Islet of Langerhans (tissue), 1 donor: Measurements from ENCODE around the gene EIF4E2.

Experiments
- FAIRE-seq: peaks from one replicate; lab custom pipeline; 2011; peaks lifted over from hg19 to GRCh38; lab: Jason Lieb, UNC

Gene EIF4E2

DNA sequence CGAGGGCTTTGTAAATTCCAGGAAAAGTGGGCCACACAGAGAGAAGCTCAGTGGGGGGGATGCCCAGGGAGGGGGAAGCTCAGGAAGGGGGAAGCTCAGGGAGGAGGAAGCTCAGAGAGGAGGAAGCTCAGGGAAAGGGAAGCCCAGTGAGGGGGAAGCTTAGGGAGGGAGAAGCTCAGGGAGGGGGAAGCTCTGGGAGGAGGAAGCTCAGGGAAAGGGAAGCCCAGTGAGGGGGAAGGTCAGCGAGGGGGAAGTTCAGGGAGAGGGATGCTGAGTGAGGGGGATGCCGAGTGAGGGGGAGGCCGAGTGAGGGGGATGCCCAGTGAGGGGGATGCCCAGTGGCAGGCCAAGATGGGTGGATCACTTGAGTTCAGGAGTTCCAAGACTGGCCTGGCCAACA, 11.8 kb upstream of the EIF4E2 start:
- no peak for FAIRE-seq

DNA sequence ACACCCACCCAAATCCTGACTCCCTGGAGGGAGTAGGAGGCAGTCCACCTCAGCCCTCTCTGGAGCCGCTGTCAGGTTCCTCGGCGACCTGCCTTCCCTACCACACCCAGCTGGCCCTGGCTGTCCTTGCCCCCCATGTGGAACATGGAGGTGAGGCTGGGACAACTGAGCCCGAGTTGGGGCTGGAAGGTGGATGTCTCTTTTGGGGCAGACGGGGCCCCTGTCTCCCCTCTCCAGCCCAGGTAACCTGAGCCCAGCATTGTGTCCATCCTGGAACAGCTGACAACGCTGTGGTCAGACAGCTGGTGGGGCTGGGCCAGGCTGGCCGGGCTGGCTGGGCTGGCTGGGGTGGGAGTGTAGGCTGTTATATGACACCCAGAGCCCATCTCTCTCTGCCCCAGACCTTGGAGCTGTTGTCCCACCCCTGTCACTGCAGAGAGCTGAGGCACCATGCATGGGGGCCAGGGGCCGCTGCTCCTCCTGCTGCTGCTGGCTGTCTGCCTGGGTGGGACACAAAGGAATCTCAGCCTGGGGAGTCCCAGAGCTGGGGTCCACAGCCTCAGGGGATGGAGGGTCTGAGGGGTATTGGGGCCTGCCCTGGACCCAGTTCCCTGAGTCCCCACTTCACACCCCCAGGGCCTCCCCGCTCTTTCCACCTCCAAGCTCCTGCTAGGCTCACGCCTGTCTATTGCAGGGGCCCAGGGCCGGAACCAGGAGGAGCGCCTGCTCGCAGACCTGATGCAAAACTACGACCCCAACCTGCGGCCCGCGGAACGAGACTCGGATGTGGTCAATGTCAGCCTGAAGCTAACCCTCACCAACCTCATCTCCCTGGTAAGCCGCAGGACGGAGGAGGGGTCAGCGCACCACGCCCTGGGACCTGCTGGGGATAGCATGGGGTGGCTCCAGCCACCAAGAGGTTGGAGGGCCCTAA, 10.9 kb upstream of the EIF4E2 start, which contains the start of gene CHRNG:
TSS of gene CHRNG (plus strand) at position 395 of the 934 bp plus-strand sequence. CDS start at position 451, 56 bp downstream.
- no peak for FAIRE-seq

DNA sequence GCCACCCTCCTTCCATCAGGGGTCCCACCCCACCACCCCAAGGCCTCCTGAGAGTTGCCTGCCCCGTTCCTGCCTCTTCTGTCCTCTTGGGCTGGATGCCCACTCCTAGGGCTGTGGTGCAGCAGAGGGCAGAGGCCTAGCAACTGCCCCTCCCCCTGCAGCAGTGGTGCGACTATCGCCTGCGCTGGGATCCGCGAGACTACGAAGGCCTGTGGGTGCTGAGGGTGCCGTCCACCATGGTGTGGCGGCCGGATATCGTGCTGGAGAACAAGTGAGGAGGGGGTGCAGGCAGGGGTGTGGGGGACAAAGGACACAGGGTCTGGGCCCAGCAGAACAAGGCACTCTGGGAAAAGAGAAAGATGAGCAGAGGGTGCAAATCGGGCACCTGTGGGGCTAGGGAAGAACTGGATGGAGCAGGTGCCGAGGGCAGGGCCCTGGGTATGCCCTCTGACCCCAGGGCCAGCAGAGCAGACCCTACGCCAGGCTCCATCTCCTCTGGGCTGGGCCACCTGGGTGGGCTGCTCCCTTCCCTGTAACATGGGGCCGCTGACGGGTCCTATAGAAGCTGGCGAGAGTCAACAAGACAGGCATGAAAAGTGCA, 9.9 kb upstream of the EIF4E2 start:
- FAIRE-seq, result no peak

DNA sequence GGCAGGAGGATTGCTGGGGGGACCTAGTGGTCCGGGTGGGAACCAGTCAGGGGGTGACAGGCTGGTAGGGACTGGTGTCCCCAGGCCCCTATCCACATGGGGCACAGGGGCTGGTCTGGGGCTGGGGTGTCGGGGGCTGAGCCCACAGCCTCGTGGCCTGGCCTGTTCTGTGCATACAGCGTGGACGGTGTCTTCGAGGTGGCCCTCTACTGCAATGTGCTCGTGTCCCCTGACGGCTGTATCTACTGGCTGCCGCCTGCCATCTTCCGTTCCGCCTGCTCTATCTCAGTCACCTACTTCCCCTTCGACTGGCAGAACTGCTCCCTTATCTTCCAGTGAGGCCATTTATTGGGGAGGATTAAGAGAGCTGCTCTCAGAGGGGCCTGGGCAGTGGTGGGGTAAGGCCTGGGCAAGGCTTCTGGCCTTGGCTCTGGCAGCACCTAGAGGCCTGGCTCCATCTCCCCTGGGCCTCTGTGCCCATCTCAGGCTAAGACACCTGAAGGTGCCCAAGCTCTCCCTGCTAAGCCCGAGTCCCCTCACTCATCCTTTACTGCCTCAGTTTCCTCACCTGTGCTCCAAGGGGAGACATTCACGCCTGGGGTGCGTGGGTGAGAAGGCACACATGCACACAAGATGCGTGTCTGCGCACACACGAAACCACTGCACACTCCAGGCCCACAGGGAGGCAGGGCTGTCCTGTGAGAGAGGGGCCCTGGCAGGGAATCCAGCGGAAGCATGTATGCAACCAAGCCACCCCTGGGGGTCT, 9.1 kb upstream of the EIF4E2 start:
- FAIRE-seq, result no peak

DNA sequence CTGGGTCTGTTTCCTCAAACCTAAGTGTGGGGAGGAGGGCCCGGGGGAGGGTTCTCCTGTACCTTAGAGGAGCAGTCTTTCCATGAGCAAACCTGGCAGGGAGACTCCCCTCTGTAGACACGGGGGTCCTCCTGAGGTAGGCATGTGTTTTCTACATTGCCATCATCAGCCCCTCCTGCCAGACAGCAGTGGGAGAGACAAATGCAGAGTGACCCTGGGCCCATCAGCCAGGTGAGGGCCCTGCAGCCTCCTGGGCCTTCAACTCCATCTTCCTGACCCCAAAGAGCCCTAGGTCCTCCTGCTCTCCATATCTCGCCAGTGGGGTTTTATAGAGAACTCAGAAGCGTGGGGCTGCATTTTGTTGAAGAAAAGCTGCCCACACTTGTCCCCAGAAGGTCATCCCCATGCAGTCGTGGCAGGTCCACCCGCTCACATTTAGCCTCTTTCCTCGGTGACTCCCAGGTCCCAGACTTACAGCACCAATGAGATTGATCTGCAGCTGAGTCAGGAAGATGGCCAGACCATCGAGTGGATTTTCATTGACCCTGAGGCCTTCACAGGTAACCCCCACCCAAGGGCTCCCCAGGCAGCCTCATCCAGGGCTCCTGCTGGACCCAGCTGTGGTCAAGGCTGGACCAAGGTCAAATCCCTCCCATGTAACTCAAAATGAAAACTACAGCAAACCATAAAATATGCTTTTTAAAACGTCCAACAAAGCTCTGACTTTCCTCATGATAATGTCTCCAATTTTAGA, 8.4 kb upstream of the EIF4E2 start:
- FAIRE-seq, result no peak

DNA sequence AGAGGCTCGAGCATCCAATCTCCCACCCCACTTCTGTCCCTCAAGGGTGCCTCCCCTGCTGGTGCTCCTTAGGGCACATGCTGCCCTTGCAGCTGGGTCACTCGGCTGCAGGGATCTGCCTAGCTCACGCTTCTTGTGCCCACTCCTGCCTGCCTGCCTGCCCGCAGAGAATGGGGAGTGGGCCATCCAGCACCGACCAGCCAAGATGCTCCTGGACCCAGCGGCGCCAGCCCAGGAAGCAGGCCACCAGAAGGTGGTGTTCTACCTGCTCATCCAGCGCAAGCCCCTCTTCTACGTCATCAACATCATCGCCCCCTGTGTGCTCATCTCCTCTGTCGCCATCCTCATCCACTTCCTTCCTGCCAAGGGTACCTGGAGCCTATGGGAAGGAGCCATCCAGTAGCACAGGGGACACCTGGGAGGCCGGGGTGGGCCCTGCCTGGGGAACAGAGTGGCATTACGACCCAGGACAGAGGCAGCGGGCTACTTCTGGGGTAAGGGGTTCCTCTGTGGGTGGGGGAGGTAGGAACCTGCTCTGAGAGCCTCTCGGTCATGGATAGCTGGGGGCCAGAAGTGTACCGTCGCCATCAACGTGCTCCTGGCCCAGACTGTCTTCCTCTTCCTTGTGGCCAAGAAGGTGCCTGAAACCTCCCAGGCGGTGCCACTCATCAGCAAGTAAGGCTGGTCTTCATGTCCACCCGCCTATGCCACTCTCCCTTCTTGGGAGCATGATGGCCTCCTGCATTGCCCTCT, 7.6 kb upstream of the EIF4E2 start:
- no peak for FAIRE-seq

DNA sequence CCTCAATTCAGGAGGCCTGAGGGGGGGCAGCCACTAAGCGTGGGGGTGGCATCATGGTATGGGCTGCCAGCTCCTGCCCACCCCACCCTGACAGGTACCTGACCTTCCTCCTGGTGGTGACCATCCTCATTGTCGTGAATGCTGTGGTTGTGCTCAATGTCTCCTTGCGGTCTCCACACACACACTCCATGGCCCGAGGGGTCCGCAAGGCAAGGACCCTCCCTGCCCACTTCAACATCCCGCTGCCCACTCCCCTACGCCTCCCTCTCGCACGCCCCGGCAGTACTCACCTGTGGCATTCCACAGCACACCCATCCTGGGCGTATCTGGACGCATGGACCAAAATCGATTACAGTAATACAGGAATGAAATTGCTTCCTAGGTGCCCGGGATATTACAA, 7.0 kb upstream of the EIF4E2 start:
- FAIRE-seq, result no peak

DNA sequence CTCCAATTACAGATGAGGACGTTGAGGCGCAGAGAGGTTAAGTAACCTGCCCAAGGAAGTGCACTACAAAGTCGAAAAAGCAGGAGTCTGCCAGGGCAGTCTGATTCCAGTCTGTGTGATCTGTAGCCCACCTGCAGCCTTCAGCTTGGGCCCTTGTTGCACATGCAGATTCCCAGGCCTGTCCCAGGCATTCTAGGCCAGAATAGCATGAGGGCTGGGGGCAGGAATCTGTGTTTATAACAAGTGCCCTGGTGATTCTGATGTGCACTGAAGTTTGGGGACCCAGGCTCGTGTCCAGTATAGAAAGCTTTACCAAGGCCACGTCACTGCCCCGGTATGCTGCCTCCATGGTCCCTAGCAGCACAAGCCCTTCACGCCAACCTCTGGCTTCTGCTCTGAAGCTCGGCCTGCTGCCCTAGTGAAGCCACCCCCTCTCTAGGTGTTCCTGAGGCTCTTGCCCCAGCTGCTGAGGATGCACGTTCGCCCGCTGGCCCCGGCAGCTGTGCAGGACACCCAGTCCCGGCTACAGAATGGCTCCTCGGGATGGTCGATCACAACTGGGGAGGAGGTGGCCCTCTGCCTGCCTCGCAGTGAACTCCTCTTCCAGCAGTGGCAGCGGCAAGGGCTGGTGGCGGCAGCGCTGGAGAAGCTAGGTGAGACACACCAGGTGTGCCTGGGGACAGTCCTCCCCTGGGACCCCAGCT, 6.4 kb upstream of the EIF4E2 start:
- no peak for FAIRE-seq

DNA sequence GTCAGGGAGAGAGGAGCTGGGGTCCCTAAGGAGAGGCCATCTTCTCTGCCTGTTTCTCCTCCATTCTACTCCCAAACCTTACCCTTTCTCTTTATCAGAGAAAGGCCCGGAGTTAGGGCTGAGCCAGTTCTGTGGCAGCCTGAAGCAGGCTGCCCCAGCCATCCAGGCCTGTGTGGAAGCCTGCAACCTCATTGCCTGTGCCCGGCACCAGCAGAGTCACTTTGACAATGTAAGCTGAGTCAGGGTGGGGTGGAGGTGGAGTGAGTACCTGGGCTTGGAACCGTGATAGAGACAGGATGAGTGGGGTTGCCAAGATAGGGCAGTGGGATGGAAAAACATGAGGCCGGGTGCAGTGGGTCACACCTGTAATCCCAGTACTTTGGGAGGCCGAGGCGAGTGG, 5.8 kb upstream of the EIF4E2 start:
- FAIRE-seq, result no peak

DNA sequence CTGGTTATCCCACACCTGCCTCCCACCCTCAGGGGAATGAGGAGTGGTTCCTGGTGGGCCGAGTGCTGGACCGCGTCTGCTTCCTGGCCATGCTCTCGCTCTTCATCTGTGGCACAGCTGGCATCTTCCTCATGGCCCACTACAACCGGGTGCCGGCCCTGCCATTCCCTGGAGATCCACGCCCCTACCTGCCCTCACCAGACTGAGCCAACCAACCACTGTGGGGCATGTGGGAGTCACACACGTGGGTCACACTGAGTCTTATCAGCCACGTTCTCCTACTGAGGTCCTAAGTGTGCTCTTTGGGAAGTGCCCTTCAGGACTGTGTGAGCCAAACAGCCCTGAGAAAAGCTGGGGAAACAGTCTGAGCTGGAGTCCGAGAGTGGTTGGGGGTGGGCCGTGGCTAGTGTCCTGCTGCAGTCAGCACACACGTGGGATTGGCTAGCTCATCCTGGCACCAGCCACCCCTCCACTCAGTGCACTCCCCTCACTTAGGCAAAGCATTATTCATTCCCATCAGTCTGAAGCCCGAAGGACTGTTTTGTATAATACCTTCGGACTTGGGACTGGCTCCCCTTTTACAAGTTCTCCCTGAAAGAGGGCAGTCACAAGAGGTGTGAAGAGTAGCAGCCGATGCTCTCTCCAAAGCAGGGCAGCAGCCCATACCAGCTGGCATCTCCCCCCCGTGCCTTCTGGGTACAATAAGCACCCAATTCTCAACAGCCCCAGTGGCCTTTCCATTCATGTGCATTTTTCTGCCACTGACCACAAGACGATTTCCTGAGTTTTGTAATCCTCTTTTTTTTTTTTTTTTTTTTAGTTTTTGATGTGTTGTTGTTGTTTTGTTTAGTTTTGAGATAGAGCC, 4.7 kb upstream of the EIF4E2 start:
- no peak for FAIRE-seq

DNA sequence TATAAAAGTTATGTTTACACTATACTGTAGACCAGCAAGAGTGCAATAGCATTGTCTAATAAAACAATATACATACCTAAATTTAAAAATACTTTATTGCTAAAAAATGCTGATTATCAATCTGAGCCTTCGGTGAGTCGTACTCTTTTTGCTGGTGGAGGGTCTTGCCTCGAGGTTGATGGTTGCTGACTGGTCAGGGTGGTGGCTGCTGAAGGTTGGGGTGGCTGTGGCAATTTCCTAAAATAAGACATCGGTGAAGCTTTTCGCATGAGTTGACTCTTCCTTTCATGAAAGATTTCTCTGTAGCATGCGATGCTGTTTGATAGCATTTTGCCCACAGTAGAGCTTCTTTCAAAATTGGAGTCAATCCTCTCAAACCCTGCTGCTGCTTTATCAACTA, 2.5 kb upstream of the EIF4E2 start:
- no peak for FAIRE-seq

DNA sequence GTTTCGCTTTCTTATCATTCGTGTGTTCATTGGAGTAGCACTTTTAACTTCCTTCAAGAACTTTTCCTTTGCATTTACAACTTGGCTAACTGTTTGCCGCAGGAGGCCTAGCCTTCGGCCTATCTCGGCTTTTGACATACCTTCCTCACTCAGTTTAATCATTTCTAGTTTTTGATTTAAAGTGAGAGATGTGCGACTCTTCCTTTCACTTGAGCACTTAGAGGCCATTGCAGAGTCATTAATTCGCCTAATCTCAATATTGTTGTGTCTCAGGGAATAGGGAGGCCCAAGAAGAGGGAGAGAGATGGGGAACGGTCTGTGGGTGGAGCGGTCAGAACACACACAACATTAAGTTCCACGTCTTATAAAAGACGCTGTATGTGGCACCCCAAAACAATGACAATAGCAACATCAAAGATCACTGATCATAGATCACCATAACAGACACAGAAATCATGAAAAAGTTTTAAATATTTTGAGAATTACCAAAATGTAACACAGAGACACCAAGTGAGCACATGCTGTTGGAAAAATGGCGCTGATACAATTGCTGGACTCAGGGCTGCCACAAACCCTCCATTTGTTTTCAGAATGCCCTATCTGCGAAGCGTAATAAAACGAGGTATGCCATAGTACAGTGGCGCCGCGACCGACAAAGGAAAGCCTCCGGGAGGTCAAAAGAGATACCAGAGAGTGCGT, 685 bp upstream of the EIF4E2 start:
- FAIRE-seq, result no peak

DNA sequence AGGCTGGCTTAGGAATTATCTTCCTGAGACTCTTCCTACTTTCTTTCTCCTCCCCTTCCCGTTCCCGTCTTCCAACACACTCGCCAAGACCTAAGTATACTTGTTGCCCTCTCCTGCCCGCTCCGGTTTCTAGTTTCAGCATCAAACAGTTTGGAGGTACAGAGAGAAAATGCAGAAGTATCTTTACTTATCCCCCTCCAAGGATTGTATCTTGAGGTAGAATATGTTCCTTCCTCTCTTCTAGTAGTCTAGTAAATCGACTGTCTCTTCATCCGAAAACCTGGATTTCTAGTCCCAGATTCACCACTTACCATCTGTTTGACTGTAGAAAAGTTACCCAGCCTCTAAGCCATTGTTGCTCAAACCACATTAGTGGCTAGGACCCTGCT, 755 bp downstream of the EIF4E2 start:
- no peak for FAIRE-seq

DNA sequence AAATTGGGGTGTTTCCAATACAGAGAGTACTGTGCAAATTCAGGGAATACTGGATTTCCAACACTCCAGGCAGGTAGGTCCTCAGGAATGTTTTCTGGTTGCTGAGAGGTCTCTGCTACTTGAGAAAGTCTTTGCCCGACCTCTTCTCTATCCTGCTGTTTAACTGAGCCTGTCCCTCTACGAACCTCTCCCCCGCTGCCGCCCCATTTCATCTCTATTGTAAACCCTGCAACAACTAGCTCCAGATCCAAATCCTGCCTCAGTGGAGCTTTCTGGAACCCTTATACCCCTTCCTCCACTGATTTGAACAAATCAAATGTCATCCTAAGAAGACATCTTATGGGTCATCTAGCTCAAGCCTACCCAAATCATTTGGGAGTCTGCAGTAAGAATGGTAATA, 1.3 kb downstream of the EIF4E2 start:
- no peak for FAIRE-seq

DNA sequence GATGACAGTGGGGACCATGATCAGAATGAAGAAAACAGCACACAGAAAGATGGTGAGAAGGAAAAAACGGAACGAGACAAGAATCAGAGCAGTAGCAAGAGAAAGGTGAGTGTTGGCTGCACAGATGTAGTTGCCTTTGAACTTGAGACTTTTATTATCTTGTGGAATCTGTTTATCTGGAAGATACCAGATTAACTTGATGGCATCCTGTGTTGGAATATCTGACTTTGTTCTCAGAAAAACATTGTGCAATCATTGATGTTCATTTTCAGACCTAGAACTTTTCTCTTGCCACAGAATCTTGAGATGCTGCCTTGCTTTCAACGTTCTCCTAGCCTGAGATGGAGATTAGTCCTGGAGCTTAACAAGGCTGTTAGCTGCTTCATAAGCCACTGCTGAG, 5.9 kb downstream of the EIF4E2 start:
- no peak for FAIRE-seq

DNA sequence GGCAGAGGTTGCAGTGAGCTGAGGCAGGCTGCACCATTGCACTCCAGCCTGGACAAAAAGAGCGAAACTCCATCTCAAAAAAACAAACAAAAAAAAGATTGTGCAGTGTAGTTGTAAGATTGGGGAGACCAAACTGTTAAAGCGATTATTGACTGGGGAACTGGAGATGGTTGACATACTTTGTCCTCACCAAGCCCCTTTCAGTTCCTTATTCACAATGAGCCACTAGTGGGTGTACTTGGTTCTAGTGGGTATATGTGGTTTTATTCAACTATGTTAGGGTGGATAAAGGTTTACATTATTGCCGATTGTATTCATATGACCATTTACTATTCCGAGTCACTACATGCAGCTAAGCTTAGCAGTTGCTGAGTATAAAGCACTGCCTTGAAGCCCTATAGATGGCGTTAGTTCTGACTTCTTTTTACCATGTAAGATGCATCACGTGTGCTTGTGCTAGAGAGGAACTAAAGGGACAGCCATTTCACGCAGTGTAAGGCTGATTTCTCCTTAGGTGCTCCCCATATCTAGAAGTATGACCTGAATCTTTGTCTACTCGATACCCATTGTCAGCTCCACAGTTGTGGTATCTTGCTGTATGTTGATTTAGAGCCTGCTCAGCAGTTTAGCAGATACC, 12.1 kb downstream of the EIF4E2 start:
- FAIRE-seq, result no peak

DNA sequence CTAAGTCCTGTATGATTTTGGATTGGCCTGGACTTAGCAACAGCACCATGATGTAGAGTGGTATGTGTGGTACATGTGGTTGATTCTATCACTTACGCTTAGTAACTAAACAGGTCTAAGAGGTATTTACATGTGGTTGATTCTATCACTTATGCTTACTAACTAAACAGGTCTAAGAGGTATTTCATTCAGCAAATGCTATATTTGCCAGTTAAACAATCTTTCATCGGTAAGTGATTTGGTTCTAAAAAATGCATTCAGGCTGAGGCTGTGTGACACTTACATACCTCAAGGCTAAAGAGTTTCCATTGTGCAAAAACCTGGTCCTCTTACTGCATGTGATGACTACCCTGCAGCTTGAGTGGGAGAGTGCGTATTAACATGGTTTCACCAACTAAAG, 13.1 kb downstream of the EIF4E2 start:
- no peak for FAIRE-seq

DNA sequence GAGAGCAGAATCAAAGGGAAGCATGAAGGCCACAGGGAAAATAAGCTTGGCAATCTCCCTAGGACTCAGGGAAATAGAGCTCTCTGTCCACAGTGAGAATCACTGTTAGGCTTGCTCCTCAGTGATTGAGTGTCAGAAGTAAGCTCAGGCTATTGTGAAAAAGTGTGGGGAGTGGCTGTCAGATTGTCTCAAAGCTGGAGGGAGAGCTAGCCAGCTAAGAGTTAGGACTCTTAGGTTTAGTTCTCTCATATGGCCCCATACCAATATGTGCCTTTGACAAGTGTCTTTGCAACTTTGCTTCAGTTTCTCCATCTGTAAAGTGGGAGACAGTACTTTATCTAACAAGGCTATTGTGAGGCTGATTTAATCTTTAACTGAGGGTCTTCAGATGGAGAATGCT, 17.2 kb downstream of the EIF4E2 start:
- FAIRE-seq, result no peak

DNA sequence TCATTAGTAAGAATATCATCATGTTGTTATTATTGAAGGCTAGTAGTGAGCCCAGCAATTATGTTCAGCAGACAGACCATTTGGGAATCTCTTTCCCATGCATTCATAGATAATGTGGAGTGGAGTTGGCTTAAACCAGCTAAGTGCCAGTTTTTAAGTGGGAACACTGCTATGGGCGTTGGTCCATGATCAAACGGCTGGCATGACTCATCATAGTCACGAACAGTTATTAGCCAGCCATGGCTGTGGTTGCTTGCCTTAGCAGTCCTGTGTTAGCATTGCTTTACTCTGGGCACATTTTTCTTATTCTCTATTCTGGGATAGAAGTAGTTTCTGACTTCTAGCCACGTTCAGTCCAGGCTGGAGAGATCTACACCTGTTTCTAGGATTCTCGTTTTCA, 17.7 kb downstream of the EIF4E2 start:
- no peak for FAIRE-seq
